GM18873 (cell line): ENCODE measurements around the gene ZNF384.

Source experiments
- ATAC-seq: cut with Tn5 transposase; IDR thresholded peaks from one replicate; pipeline ENCODE4 v1.9.1; 2021; ENCODE audit warnings: mild to moderate bottlenecking, moderate library complexity, moderate number of reproducible peaks; ENCODE audit not compliant: unreplicated experiment, low FRiP score

ZNF384 gene

GRCh38 chr12:6631549-6631961 is 57.6 kb downstream of the ZNF384 start:
- no peak for ATAC-seq

GRCh38 chr12:6630736-6631135 is 58.4 kb downstream of the ZNF384 start:
- no peak for ATAC-seq

DNA sequence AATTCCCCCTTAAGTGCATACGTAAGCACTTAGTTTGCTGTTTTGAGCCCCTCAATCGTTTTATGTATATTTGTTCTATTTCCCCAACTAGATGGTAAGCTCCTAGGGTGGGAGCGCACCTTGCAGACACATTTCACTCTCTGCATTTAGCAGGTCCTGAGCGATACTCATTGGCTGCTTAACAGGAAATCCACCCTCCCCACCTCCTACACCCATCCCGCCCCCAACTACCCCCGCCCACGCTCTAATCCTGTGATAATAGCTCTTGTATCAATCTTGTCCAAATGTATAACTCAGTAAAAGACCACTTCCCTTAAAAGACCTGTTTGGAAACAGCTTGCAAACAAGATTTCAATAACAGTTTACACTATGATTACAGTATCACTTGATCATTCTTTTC is 61.6 kb downstream of the ZNF384 start:
- ATAC-seq: no peak

DNA sequence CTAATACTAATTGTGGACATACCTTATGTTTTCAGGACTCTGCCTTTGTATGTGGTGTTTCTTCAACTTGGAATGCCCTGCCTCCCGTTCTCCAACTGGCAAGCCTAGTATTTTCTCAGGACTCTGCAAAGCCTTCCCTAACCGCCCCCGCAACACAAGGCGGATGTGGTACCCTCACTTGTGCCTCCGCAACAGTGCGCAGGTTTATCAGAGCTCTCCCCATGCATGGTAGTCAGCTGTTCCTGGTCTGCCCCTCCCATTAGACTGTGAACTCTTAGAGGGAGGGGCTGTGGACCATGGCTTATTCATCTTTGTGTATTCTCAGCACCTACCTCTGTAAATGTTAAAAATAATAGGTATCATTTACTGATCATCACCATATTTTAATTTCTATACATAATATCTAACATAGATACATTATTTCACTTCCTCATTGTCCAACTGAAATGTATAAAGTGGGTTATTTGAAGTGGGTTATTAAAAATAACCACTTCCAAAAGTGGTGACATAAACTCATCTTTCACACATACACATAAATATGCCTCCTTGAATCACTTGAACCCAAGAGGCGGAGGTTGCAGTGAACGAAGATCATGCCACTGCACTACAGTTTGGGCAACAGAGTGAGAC is 62.4 kb downstream of the ZNF384 start:
- ATAC-seq: no peak

DNA sequence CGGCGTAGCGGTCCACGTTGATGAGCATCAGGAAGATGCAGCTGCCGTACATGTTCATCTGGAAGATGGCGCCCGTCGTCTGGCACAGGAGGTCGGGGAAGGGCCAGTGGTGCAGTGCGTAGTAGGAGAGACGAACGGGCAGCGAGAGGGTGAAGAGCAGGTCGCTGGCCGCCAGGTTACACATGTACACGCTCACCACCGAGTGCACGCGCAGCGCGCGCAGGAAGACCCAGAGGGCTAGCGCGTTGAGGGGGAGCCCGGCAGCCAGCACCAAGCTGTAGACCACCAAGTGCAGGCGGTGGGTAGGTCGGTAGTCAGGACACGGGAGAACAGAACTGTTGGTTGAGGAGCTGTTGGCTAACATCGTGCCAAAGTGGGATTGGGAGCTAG is 68.3 kb downstream of the ZNF384 start:
- no peak for ATAC-seq

DNA sequence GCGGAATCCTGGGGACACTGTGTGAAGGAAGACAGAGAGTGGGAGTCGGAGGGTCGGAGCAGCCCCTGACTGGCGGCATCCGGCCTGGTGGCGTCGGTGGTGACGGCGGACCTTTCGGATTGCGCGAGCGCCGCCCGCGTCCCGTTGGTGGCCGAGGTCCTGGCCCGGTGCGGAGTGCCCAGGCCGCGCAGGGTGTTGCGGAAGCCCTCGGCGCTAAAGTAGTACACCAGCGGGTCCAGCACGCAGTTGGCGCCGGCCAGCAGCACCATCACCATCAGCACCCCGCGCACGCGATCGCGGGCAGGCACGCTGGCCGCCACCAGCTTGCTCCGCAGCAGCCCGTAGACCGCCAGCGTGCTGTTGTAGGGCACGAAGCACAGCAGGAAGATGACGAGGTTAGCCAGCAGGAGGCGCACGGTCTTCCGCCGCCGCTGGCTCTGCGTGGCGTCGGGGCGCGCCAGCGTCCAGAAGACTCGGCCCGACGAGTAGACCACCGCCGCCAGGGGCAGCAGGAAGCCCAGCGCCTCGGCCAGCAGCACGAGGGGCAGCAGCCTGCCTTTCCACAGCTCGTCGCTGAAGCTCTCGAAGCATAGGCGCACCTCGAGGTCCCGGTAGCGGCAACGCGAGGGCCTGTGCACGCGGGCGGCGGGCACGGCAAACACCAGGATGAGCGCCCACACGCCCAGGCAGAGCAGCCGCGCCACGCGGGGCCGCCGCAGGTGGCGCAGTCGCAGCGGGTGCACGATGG is 68.9 kb downstream of the ZNF384 start:
- ATAC-seq: no peak

DNA sequence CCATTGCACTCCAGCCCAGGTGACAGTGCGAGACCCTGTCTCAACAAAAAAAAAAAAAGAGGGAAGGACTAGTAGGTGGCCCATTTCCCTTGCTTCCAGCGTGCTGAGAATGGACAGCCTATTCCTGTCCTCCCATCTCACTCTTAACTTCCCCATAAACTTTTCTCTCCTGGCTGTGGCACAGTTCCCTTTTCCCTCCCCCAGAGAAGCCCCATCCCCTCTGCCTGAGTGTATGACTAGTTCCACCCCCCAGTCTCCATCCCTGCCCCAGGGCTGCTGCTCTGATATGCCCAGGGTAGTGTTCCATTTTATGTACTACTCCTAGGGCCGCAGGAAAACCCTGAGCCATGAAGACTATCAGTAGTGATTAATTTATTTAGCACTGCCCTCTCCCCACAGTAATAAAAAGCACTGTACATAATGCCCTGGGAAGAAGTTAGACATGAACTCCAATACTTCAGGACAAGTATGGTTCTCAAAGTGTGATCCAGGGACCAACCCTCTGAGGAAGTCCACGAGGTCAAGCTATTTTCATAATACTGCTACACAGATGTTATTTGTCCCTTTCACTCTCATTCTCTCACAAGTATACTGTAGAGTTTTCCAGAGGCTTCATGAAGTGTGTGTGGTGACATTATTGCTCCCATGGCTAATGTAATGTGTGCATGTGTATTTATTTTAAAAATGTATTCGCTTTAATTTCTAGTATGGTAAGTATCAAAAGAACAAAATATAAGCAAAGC is 70.5 kb downstream of the ZNF384 start:
- no peak for ATAC-seq
